Muscle of back (tissue), 13 donors: ENCODE measurements around the gene AP1S2. TPM values are rescaled to one million over a fixed set of nuclear protein-coding genes. Genes with fewer than 3 reads are reported as not detected.
A peak's percentile ranks its signal among the peaks of the same experiment; 100 is the strongest.
"Not testable (repeated sequence)": the region's sequence is repeated elsewhere in the genome, so short reads cannot be mapped to it uniquely, and the experiment has no call there.

Source experiments
- DNase-seq, 3 donors: peaks; one replicate each; pipeline versions ENCODE4 v3.0.0 to v3.0.0-alpha.2; 2013
- long read RNA-seq, 9 donors: transcript quantifications; one replicate each; lab custom pipeline, GENCODE V29; 2026
- polyA plus RNA-seq, 10 donors: library from polyadenylated mRNA; unstranded; fragments of 120-200 nt; gene quantifications; one replicate each; pipeline ENCODE4 v1.2.1, GENCODE V29; 2013; ENCODE audit not compliant: insufficient read length in 10 of 10

The AP1S2 gene
- 10 to 100 TPM; 37.4 to 55.3 (median 47.9) TPM for polyA plus RNA-seq
- long read RNA-seq, donor 1, transcript AP1S2-201 (5 exons, 2,237 nt): major isoform, 10 of 12 reads
- long read RNA-seq, donor 1, partial matches to known transcripts: 0 of 12 reads
- long read RNA-seq, donor 1, other reads (novel, unspliced or antisense): 0 of 12 reads
- long read RNA-seq, donor 2, partial matches to known transcripts: 0 of 4 reads
- long read RNA-seq, donor 2, other reads (novel, unspliced or antisense): 0 of 4 reads
- long read RNA-seq, donor 3: 0 reads
- long read RNA-seq, donor 4, transcript AP1S2-201 (5 exons, 2,237 nt): major isoform, 7 of 8 reads
- long read RNA-seq, donor 4, partial matches to known transcripts: 0 of 8 reads
- long read RNA-seq, donor 4, other reads (novel, unspliced or antisense): 0 of 8 reads
- long read RNA-seq, donor 5, transcript AP1S2-201 (5 exons, 2,237 nt): major isoform, 15 of 15 reads
- long read RNA-seq, donor 5, partial matches to known transcripts: 0 of 15 reads
- long read RNA-seq, donor 5, other reads (novel, unspliced or antisense): 0 of 15 reads
- long read RNA-seq, donor 6, transcript AP1S2-201 (5 exons, 2,237 nt): major isoform, 11 of 11 reads
- long read RNA-seq, donor 6, partial matches to known transcripts: 0 of 11 reads
- long read RNA-seq, donor 6, other reads (novel, unspliced or antisense): 0 of 11 reads
- long read RNA-seq, donor 7, transcript AP1S2-201 (5 exons, 2,237 nt): major isoform, 5 of 5 reads
- long read RNA-seq, donor 7, partial matches to known transcripts: 0 of 5 reads
- long read RNA-seq, donor 7, other reads (novel, unspliced or antisense): 0 of 5 reads
- long read RNA-seq, donor 8, partial matches to known transcripts: 0 of 2 reads
- long read RNA-seq, donor 8, other reads (novel, unspliced or antisense): 0 of 2 reads
- long read RNA-seq, donor 9, partial matches to known transcripts: 0 of 1 reads
- long read RNA-seq, donor 9, other reads (novel, unspliced or antisense): 0 of 1 reads

GRCh38 chrX:15854712-15855567 lies at the start of gene AP1S2:
Gene AP1S2, minus strand, starts transcription at chrX:15854813. Its CDS starts 2,289 bp downstream, at chrX:15852524.
- DNase-seq: peak; percentile 89 to 95 (median 95)

GRCh38 chrX:15903186-15903681 lies 48.6 kb upstream of the AP1S2 start:
- no peak for DNase-seq

- no peak for DNase-seq
Observed at GRCh38 chrX:15895334-15895733, 40.7 kb upstream of the AP1S2 start.

- DNase-seq: no peak
Observed at GRCh38 chrX:15894724-15895123, 40.1 kb upstream of the AP1S2 start.

- no peak for DNase-seq
Observed at GRCh38 chrX:15890463-15890862, 35.9 kb upstream of the AP1S2 start.

GRCh38 chrX:15888062-15888461 lies 33.4 kb upstream of the AP1S2 start:
- no peak for DNase-seq

GRCh38 chrX:15883540-15883863 lies 28.9 kb upstream of the AP1S2 start:
- no peak for DNase-seq

- no peak for DNase-seq
Observed at GRCh38 chrX:15882704-15883539, 28.3 kb upstream of the AP1S2 start.

GRCh38 chrX:15881381-15881897 lies 26.8 kb upstream of the AP1S2 start:
- DNase-seq: no peak

- DNase-seq: not testable (repeated sequence)
Observed at GRCh38 chrX:15877914-15878313, 23.3 kb upstream of the AP1S2 start.

- no peak for DNase-seq
Observed at GRCh38 chrX:15877380-15877779, 22.8 kb upstream of the AP1S2 start.

GRCh38 chrX:15874672-15875071 lies 20.1 kb upstream of the AP1S2 start:
- DNase-seq: no peak

- DNase-seq: no peak
Observed at GRCh38 chrX:15873566-15873965, 19.0 kb upstream of the AP1S2 start.

- no peak for DNase-seq
Observed at GRCh38 chrX:15870310-15870709, 15.7 kb upstream of the AP1S2 start.

GRCh38 chrX:15869695-15870094 lies 15.1 kb upstream of the AP1S2 start:
- no peak for DNase-seq

- no peak for DNase-seq
Observed at GRCh38 chrX:15866147-15866546, 11.5 kb upstream of the AP1S2 start.

- DNase-seq: no peak
Observed at GRCh38 chrX:15864629-15865028, 10.0 kb upstream of the AP1S2 start.

- DNase-seq: peak in 1 of 3 donors; percentile 22
Observed at GRCh38 chrX:15864023-15864422, 9.4 kb upstream of the AP1S2 start.

- no peak for DNase-seq
Observed at GRCh38 chrX:15860921-15861320, 6.3 kb upstream of the AP1S2 start.

- no peak for DNase-seq
Observed at GRCh38 chrX:15858051-15858450, 3.4 kb upstream of the AP1S2 start.
